Kidney epithelial cell (primary cell): ENCODE measurements around the gene PMVK. TPM values are rescaled to one million over a fixed set of nuclear protein-coding genes. Genes with fewer than 3 reads are reported as not detected.
A peak's percentile ranks its signal among the peaks of the same experiment; 100 is the strongest.
"Not testable (repeated sequence)": the region's sequence is repeated elsewhere in the genome, so short reads cannot be mapped to it uniquely, and the experiment has no call there.

Source experiments
- DNase-seq: peaks from one replicate; pipeline ENCODE4 v3.0.0-alpha.2; 2010; ENCODE audit warnings: low read depth
- H3K27me3 ChIP-seq: 2 replicates; pipeline ENCODE4 v1.6.0; 2011; ENCODE audit warnings: low read length; ENCODE audit not compliant: control insufficient read depth, insufficient read depth
- H3K36me3 ChIP-seq: 2 replicates; pipeline ENCODE4 v1.5.1; 2011; ENCODE audit warnings: low read length; ENCODE audit not compliant: control insufficient read depth, insufficient read depth
- H3K4me3 ChIP-seq: 2 replicates; pipeline ENCODE4 v1.5.1; 2011; ENCODE audit warnings: low read depth, mild to moderate bottlenecking, control low read depth, low read length
- CTCF ChIP-seq: IDR thresholded peaks from 2 replicates; pipeline ENCODE4 v1.5.1; 2011; ENCODE audit warnings: mild to moderate bottlenecking, moderate library complexity, low read length, control low read depth, inconsistent platforms; ENCODE audit not compliant: insufficient read depth, poor library complexity, severe bottlenecking
- total RNA-seq: library from RNA; depleted of rRNA; stranded (reverse); fragments of >200 nt; gene quantifications from 2 replicates; pipeline ENCODE4 v1.2.3, GENCODE V29; 2015

PMVK gene
- total RNA-seq: 9.7 and 13.6 TPM in 2 replicates

GRCh38 chr1:154936555-154937084 is at the start of gene PMVK:
Gene PMVK, minus strand, starts transcription at chr1:154936719. Its CDS starts 34 bp downstream, at chr1:154936685.
- no peaks in the 10 kb centered on the region for H3K36me3 ChIP-seq
- peak within 1 kb of the TSS; percentile 63 for H3K4me3 ChIP-seq
- peak; percentile 54 for DNase-seq
- peak; percentile 34 for TF ChIP-seq CTCF
- H3K27me3 ChIP-seq: no peaks in the 10 kb centered on the region

- no peak for TF ChIP-seq CTCF
- H3K36me3 ChIP-seq: peaks cover 3% of the 10 kb centered on the region
- no peak for DNase-seq
Measured at GRCh38 chr1:154983776-154984466, 47.4 kb upstream of the PMVK start.

GRCh38 chr1:154982897-154983648 is 46.6 kb upstream of the PMVK start, which contains the start of gene FLAD1:
Gene FLAD1, plus strand, starts transcription at chr1:154983344. Its CDS starts 351 bp downstream, at chr1:154983695.
- Histone ChIP-seq H3K36me3 (peaks cover 3% of the 10 kb centered on the region), H3K27me3 (no peaks in the 10 kb centered on the region), H3K4me3 (peak within 1 kb of the TSS; percentile 75)
- no peak for TF ChIP-seq CTCF
- DNase-seq: peak; percentile 98

More at GRCh38 chr1:154983776-154984466, 47.4 kb upstream of the PMVK start:
- no peaks in the 10 kb centered on the region for H3K27me3 ChIP-seq
- H3K4me3 ChIP-seq: peak overlapping the region; percentile 75

GRCh38 chr1:154982341-154982740 is 45.8 kb upstream of the PMVK start:
- Histone ChIP-seq H3K36me3 (peaks cover under 1% of the 10 kb centered on the region), H3K4me3 (peak overlapping the region; percentile 75), H3K27me3 (no peaks in the 10 kb centered on the region)
- no peak for TF ChIP-seq CTCF
- DNase-seq: no peak

- no peaks in the 10 kb centered on the region for H3K27me3 ChIP-seq
- H3K4me3 ChIP-seq: no peak overlapping the region
- no peak for TF ChIP-seq CTCF
- no peaks in the 10 kb centered on the region for H3K36me3 ChIP-seq
- DNase-seq: no peak
Measured at GRCh38 chr1:154978360-154978759, 41.8 kb upstream of the PMVK start.

- H3K36me3 ChIP-seq, H3K27me3 ChIP-seq, H3K4me3 ChIP-seq, DNase-seq: not testable (repeated sequence)
Measured at GRCh38 chr1:154977762-154978161, 41.2 kb upstream of the PMVK start.
